OCI-LY1 (cell line): ENCODE results near the gene PACS2.

Source experiments
- EZH2 ChIP-seq: fragments of 200-600 bp; sonication (generic), shearing (Covaris generic); IDR thresholded peaks from 2 replicates; pipeline ENCODE4 v1.8.0; 2017; ENCODE audit warnings: borderline replicate concordance, mixed run types, mild to moderate bottlenecking, antibody characterized with exemption, low read length, moderate library complexity, mixed read lengths
- TF ChIP-seq, protein P1 (sequence below): fragments of 200-600 bp; sonication (generic), shearing (Covaris generic); IDR thresholded peaks from 2 replicates; pipeline ENCODE4 v1.5.1; 2017; ENCODE audit warnings: mild to moderate bottlenecking, antibody characterized with exemption, low read length, moderate library complexity, mixed read lengths

DNA sequence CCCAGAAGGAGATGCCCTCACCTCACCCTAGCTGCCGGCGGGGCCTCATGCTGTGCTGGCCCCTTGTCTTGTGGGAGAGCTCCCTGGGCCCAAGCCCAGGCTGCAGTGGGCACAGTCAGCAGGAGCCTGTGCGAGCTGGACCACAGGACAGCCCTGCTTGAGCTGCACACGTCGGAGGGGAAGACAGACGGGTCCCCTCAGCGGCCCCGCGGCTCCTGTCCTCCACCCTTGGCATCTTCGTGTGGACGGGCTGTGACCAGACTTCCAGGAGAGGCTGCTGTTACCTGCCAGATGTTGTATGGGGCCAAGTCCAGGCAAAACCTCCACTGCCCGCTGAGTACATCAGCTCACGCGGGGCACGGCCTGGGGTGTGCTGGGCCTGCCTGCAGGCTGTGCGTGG is 74.4 kb downstream of the PACS2 start:
- TF ChIP-seq, protein P1, sequence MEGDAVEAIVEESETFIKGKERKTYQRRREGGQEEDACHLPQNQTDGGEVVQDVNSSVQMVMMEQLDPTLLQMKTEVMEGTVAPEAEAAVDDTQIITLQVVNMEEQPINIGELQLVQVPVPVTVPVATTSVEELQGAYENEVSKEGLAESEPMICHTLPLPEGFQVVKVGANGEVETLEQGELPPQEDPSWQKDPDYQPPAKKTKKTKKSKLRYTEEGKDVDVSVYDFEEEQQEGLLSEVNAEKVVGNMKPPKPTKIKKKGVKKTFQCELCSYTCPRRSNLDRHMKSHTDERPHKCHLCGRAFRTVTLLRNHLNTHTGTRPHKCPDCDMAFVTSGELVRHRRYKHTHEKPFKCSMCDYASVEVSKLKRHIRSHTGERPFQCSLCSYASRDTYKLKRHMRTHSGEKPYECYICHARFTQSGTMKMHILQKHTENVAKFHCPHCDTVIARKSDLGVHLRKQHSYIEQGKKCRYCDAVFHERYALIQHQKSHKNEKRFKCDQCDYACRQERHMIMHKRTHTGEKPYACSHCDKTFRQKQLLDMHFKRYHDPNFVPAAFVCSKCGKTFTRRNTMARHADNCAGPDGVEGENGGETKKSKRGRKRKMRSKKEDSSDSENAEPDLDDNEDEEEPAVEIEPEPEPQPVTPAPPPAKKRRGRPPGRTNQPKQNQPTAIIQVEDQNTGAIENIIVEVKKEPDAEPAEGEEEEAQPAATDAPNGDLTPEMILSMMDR: no peak
- TF ChIP-seq EZH2: no peak
